ENCODE measurements around the gene ZNF441. TPM values are rescaled to one million over a fixed set of nuclear protein-coding genes. Genes with fewer than 3 reads are reported as not detected.
A peak's percentile ranks its signal among the peaks of the same experiment; 100 is the strongest.
"Not testable (repeated sequence)": the region's sequence is repeated elsewhere in the genome, so short reads cannot be mapped to it uniquely, and the experiment has no call there.

The ZNF441 gene
- total RNA-seq, 8 experiments from 2014 or later, result 3.8 to 80.3 (median 21.5) TPM

DNA sequence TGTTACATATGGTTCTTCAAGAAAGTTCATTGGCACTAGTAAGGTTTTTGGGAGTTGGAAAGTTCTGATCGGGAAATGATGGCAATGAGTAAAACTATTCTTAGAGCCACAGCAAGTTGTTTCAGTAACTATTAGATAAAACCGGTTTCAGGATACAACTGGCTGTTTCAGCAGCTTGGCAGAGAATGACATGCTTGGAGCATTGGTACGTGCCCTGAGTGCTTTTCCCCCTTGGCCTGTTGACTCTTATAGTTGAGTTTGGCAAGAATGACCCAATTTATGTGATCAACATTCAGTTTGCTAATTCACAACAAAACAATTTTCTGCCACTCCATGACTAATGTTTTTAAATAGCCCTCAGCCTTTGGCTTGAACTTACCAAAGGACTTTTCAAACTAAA lies 20.7 kb downstream of the ZNF441 start:
- WGBS, 10 experiments, result 50 to 97% (median 78%) methylated on average over 1 to 3 of the region's 3 CpGs; no CpG with 5 or more reads in 1 of the 10 experiments
- ATAC-seq (replicated peaks in 6 of 8), result no peak
- no peak overlapping the region for H3K4me3 ChIP-seq
- no peak overlapping the region for H3K27ac ChIP-seq
- H3K4me1 ChIP-seq (replicated peaks in 1 of 2), result no peaks in the 10 kb centered on the region
- in situ Hi-C loops (cut with MboI; ENCODE audit: low pct_unique_long_range_greater_than_20kb in 2 of 9, low sequenced_read_pairs in 9 of 9, unreplicated experiment in 9 of 9), result no loop called here

DNA sequence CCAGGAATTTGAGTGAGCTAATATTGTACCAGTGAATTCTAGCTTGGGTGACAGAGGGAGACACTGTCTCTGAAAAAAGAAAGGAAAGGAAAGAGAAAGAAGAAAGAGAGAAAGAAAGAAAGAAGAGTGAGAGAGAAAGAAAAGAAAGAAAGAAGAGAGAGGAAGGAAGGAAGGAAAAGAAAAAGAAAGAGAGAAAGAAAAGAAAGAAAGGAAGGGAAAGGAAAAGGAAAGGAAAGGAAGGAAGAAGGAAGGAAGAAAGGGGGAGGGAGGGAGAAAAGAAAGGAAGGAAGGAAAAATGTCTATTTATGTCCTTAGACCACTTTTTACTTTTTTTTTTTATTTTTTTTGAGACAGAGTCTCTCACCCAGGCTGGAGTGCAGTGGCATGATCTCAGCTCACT lies 26.1 kb downstream of the ZNF441 start:
- Histone ChIP-seq H3K4me3 (no peak overlapping the region), H3K27ac (no peak overlapping the region), H3K4me1 (replicated peaks in 1 of 2) (peaks cover 0 to 5% of the 10 kb centered on the region in 2 donors)
- ATAC-seq (replicated peaks in 6 of 8), result no peak
- in situ Hi-C loops (cut with MboI; ENCODE audit: low pct_unique_long_range_greater_than_20kb in 2 of 9, low sequenced_read_pairs in 9 of 9, unreplicated experiment in 9 of 9), result no loop called here

DNA sequence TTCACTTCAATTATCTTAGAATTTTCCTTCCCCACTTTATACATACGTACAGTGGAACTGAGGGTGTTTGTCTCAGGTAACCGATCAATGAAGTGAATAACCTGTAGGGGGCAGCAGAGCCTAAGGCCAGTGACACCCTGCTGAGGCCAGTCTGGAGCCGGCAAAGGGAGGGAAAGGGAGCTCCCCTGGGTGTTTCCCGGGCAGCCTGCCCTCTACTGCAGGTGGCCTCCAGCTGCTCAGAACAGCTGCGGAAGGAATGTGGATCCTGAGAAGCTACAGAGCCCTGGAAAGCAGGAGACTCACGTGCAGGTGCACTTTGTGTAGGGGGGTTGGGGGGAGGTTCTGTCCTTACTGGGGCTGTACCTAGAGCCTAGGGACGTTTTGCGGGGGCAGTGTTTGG lies 30.7 kb downstream of the ZNF441 start:
- peaks cover 0 to 11% of the 10 kb centered on the region in 2 donors for H3K4me1 ChIP-seq (replicated peaks in 1 of 2)
- WGBS, 10 experiments, result 0 to 80% (median 24%) methylated on average over 1 to 3 of the region's 8 CpGs; no CpG with 5 or more reads in 4 of the 10 experiments
- in situ Hi-C loops (cut with MboI; ENCODE audit: low pct_unique_long_range_greater_than_20kb in 2 of 9, low sequenced_read_pairs in 9 of 9, unreplicated experiment in 9 of 9), result no loop called here
- peak; percentile 59 to 80 (median 62) for ATAC-seq (replicated peaks in 6 of 8)
- peak overlapping the region in 4 of 5 donors; percentile 6 to 89 (median 47) for H3K4me3 ChIP-seq
- no peak overlapping the region for H3K27ac ChIP-seq

DNA sequence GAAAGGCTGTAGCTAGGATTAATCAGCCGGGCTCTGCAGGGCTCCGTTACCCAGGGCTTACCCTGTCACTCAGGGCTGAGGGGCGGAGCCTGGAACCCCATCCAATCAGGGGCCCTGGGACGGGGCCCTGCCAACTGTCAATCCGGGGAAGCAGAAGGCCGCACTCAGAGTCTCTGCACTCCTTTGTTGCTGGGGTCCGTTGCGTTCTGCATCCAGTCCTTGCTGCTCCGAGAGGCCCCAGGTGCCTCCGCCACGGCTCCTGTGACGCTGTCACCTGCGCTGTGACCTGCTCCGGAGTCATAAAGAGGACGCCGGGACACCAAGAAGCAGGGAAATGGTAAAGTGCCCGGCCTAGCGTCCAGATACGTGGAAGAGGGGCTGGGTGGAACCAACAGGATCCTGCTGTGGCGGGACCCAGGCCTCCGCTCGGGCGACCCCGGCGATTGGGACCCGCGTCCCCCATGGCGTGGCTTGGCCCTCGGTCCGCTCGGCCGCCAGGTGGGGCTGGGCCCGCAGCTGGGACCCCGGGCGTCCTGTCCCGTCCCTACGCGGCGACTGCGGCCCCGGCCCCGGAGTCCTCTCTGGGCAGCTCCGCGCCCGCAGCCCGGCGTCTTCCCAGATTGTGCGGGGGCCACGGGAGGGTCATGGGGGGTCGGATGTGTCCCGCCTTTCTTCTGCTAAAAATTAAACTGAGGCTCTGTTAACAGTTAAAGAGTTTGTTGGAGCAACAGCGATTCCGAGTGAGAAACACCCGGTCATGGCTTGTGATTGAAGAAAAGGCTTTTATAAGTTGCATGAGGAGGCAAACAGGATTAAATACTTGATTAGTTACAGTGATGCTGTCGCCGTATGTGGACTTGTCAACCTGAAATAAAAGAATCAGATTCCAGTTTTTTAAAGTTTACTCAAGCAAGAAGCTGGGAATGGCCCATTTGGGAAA lies 31.9 kb downstream of the ZNF441 start, which contains the start of gene ZNF491:
Gene ZNF491, plus strand, starts transcription at position 133 of the 940 bp plus-strand sequence. CDS start 7,431 bp downstream, outside the sequence.
- Histone ChIP-seq H3K4me1 (replicated peaks in 1 of 2) (peaks cover 0 to 11% of the 10 kb centered on the region in 2 donors), H3K27ac (peak within 1 kb of the TSS; percentile 84 to 90), H3K4me3 (peak within 1 kb of the TSS; percentile 45 to 89 (median 69))
- 0 to 5% (median 0%) methylated on average over 2 to 17 of the region's 56 CpGs for WGBS, 10 experiments
- ATAC-seq (replicated peaks in 6 of 8), result peak; percentile 92 to 99 (median 98)
- in situ Hi-C loops (cut with MboI; ENCODE audit: low pct_unique_long_range_greater_than_20kb in 2 of 9, low sequenced_read_pairs in 9 of 9, unreplicated experiment in 9 of 9), result no loop called here

DNA sequence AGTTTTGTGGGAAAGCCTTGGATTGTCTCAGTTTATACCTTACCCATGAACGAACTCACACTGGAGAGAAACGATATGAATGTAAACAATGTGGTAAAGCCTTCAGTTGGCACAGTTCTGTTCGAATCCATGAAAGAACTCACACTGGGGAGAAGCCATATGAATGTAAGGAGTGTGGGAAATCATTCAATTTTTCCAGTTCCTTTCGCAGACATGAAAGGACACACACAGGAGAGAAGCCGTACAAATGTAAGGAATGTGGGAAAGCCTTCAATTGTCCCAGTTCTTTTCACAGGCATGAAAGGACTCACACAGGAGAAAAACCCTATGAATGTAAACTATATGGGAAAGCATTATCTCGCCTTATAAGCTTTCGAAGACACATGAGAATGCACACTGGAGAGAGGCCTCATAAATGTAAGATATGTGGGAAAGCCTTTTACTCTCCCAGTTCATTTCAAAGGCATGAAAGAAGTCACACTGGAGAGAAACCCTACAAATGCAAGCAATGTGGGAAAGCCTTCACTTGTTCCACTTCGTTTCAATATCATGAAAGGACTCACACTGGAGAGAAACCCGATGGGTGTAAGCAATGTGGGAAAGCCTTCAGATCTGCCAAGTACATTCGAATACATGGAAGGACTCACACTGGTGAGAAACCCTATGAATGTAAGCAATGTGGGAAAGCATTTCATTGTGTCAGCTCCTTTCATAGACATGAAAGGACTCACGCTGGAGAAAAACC lies 39.7 kb downstream of the ZNF441 start:
- in situ Hi-C loops (cut with MboI; ENCODE audit: low pct_unique_long_range_greater_than_20kb in 2 of 9, low sequenced_read_pairs in 9 of 9, unreplicated experiment in 9 of 9), result no loop called here
- no peak for ATAC-seq (replicated peaks in 6 of 8)
- Histone ChIP-seq H3K4me1 (replicated peaks in 1 of 2) (no peaks in the 10 kb centered on the region), H3K27ac (no peak overlapping the region), H3K4me3 (no peak overlapping the region)
- WGBS, 10 experiments, result 29 to 100% (median 84%) methylated on average over 1 to 11 of the region's 11 CpGs

DNA sequence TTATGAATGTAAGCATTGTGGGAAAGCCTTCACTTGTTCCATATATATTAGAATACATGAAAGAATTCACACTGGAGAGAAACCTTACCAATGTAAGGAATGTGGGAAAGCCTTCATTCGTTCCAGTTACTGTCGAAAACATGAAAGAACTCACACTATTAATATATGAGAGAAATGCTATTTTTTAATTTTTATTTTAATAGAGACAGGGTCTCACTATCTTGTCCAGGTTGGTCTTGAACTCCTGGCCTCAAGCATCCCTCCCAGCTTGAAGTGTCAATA lies 40.2 kb downstream of the ZNF441 start:
- Histone ChIP-seq H3K4me3 (no peak overlapping the region), H3K27ac (no peak overlapping the region), H3K4me1 (replicated peaks in 1 of 2) (no peaks in the 10 kb centered on the region)
- 0 to 100% (median 88%) methylated on average over 1 to 2 of the region's 2 CpGs; no CpG with 5 or more reads in 2 of the 10 experiments for WGBS, 10 experiments
- in situ Hi-C loops (cut with MboI; ENCODE audit: low pct_unique_long_range_greater_than_20kb in 2 of 9, low sequenced_read_pairs in 9 of 9, unreplicated experiment in 9 of 9), result no loop called here
- no peak for ATAC-seq (replicated peaks in 6 of 8)

DNA sequence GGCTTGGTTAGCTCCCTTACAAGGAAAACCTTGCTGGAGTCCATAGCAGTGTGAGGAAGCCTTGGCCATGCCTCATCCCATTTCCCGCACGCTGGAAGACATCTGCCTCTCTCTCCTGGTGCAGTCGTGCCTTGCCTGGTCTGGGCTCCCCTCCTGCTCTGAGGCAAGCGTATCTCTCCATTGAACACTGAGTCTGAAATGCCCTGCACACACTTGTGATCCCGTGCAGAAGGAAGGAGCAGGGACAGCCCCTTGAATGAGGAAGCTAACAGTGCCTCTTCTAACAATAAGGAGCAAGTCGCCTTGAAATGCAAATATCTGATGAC lies 46.9 kb downstream of the ZNF441 start:
- peak overlapping the region; percentile 53 to 82 (median 70) for H3K4me3 ChIP-seq
- peak; percentile 35 to 71 (median 68) for ATAC-seq (replicated peaks in 6 of 8)
- H3K4me1 ChIP-seq (replicated peaks in 1 of 2), result peaks cover 0 to 3% of the 10 kb centered on the region in 2 donors
- H3K27ac ChIP-seq, result peak overlapping the region; percentile 54 to 93
- in situ Hi-C loops (cut with MboI; ENCODE audit: low pct_unique_long_range_greater_than_20kb in 2 of 9, low sequenced_read_pairs in 9 of 9, unreplicated experiment in 9 of 9), result no loop called here
- WGBS, 10 experiments, result 0 to 20% (median 0%) methylated on average over 1 to 5 of the region's 6 CpGs; no CpG with 5 or more reads in 3 of the 10 experiments

DNA sequence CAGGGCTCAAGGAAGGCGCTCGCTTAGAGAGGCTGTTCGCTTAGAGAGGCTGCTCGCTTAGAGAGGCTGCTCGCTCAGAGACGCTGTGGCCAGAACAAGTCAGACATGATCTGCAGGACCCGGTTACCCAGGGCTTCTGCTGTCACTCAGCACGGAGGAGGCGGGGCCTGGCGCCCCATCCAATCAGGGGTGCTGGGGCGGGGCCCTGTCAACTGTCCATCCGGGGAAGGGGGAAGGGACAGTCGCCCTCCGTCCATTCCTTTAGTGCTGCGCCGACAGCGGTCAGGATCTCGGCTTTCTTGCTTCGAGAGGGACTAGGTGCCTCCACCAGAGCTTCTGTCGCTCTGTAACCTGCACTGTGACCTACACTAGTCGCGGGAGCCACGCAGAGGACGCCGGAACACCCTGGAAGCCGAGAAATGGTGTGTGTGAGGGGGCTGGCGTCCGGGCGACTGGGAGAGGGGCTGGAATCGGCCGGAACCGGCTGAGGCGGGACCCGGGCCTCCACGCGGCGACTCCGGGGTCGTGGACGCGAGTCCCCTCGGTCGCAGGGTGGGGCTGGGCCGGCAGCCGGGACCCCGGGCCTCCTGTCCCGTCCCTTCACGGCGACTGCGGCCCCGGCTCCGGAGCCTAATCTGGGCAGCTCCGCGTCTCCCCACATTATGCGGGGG lies 47.4 kb downstream of the ZNF441 start, which contains the start of gene ZNF440:
Gene ZNF440, plus strand, starts transcription at position 245 of the 671 bp plus-strand sequence. Its CDS starts 175 bp downstream, at position 420.
- in situ Hi-C loops (cut with MboI; ENCODE audit: low pct_unique_long_range_greater_than_20kb in 2 of 9, low sequenced_read_pairs in 9 of 9, unreplicated experiment in 9 of 9), result no loop called here
- Histone ChIP-seq H3K4me1 (replicated peaks in 1 of 2) (peaks cover 0 to 3% of the 10 kb centered on the region in 2 donors), H3K27ac (peak within 1 kb of the TSS; percentile 83 to 93), H3K4me3 (peak within 1 kb of the TSS; percentile 53 to 82 (median 70))
- ATAC-seq (replicated peaks in 6 of 8), result peak; percentile 98 to 99 (median 99)
- WGBS, 10 experiments, result 0% methylated on average over 2 to 4 of the region's 55 CpGs; no CpG with 5 or more reads in 5 of the 10 experiments

DNA sequence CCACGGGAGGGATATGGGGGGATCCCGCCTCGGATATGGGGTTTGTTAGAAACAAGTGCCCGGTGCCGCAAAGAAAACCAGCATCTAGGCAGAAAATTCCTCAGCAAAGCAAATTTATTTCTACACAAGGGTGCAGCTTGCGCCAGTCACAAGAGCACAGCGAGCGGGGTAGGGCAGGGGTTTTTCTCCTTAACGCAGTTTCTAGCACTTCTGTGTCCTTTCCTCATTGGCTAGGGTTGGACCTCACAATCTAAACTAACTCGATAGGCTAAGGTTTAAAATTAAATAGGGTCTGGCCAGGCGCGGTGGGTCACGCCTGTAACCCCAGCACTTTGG lies 47.9 kb downstream of the ZNF441 start:
- in situ Hi-C loops (cut with MboI; ENCODE audit: low pct_unique_long_range_greater_than_20kb in 2 of 9, low sequenced_read_pairs in 9 of 9, unreplicated experiment in 9 of 9), result no loop called here
- H3K4me3 ChIP-seq, result peak overlapping the region; percentile 53 to 82 (median 70)
- peak overlapping the region; percentile 83 to 93 for H3K27ac ChIP-seq
- H3K4me1 ChIP-seq (replicated peaks in 1 of 2), result peaks cover 0 to 3% of the 10 kb centered on the region in 2 donors
- WGBS, 10 experiments, result 0% methylated on average over 2 of the region's 13 CpGs; no CpG with 5 or more reads in 9 of the 10 experiments
- peak in 3 of 8 experiments; percentile 6 to 21 (median 9) for ATAC-seq (replicated peaks in 6 of 8)

DNA sequence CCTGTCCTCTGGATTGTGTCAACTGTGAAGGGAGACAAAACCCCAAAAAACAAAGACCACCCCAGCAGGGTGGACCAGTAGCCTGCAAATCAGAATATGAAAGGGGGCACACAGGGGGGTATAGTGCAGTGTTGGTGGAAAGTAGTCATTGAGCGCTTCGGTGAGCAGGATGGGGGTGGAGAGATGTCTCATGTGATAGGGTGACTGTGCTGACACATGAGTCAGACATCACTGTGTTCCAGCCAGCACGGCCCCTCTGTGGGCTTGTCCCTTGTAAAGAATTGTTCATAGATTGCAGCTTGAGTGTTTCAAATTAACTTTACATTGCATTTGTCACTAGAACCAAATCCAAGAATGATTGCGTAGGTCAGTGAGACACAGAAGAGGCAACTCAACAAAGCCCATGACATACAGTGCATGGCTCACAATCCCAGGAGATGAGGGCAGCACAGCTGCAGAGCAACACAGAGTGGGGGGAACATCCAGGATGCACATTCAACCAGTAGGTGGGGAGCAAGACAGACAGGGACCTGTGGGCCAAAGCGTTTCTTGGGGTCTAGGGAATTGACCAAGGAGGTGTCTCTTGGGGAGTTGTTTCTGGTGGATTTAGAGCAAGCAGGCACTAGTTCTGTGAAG lies 54.8 kb downstream of the ZNF441 start:
- H3K27ac ChIP-seq, result no peak overlapping the region
- WGBS, 10 experiments, result 58 to 100% (median 100%) methylated on average over 1 to 2 of the region's 5 CpGs; no CpG with 5 or more reads in 4 of the 10 experiments

DNA sequence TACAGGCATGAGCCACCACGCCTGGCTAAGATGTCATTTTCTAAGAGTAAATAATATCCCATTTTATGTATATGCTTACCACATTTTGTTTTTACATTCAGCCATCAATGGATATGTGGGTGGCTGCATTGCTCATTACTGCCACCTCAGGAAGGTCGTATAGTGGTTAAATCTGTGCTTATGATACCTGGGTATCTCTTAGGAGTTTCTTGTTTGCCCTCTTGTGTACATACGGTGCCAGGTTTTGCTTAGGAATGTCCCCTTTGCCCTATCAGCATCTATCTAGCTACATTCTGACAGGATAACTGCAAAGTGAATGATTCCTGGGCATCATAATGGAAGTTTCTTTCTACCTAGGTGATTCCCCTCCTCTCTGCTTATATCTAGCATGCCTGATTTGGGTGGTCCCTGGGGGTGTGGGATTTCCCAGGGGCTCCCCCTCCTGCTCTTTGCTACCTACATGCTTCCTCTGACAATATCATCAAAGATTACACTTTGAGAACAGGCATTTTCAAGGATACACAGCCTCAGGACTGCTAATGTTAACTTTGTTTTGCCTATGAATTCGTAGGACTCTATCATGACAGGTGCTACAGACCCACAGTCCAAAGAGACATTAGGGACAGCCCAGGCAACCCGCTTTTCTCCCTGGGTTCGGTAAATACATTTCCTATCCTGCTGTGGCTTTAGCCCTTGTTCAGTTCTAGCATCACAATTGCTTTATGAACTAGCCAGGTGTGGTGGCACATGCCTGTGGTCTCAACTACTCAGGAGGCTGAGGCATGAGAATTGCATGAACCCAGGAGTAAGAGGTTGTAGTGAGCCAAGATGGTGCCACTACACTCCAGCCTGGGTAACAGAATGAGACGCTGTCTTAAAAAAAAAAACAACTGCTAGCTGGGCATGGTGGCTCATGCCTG lies 62.4 kb downstream of the ZNF441 start:
- in situ Hi-C loops (cut with MboI; ENCODE audit: low pct_unique_long_range_greater_than_20kb in 2 of 9, low sequenced_read_pairs in 9 of 9, unreplicated experiment in 9 of 9), result not testable (repeated sequence)
- WGBS, 10 experiments, result 86 to 100% (median 93%) methylated on average over 1 to 5 of the region's 7 CpGs; no CpG with 5 or more reads in 3 of the 10 experiments

More for the DNA sequence above, 54.8 kb downstream of the ZNF441 start:
- ATAC-seq (replicated peaks in 6 of 8), result peak in 5 of 8 experiments; percentile 54 to 98 (median 82)
- H3K4me1 ChIP-seq (replicated peaks in 1 of 2), result no peaks in the 10 kb centered on the region
- H3K4me3 ChIP-seq, result no peak overlapping the region
- in situ Hi-C loops (cut with MboI; ENCODE audit: low pct_unique_long_range_greater_than_20kb in 2 of 9, low sequenced_read_pairs in 9 of 9, unreplicated experiment in 9 of 9), result no loop called here

More for the DNA sequence above, 62.4 kb downstream of the ZNF441 start:
- H3K4me3 ChIP-seq; H3K27ac ChIP-seq; H3K4me1 ChIP-seq (replicated peaks in 1 of 2); ATAC-seq (replicated peaks in 6 of 8): not testable (repeated sequence)
